ENCODE data around the gene RABGAP1L. TPM values are rescaled to one million over a fixed set of nuclear protein-coding genes. Genes with fewer than 3 reads are reported as not detected.

Gene RABGAP1L
- total and polyA plus RNA-seq, 4 donors: 4.8 to 53.5 (median 18.8) TPM

GRCh38 chr1:174829990-174830389 lies 670.7 kb downstream of the RABGAP1L start:
- H3K9ac ChIP-seq (ENCODE audit: low read depth in 1 of 2, low read length in 2 of 2): no peak overlapping the region

GRCh38 chr1:174836543-174836942 lies 677.2 kb downstream of the RABGAP1L start:
- Histone ChIP-seq H3K27me3 (ENCODE audit: control insufficient read depth in 4 of 4, insufficient read depth in 4 of 4, low read length in 3 of 4) (no peaks in the 10 kb centered on the region), H3K9me3 (ENCODE audit: control insufficient read depth in 4 of 4, low read length in 3 of 4) (no peaks in the 10 kb centered on the region), H3K9ac (ENCODE audit: low read depth in 1 of 2, low read length in 2 of 2) (no peak overlapping the region), H3K27ac (ENCODE audit: low read depth in 1 of 2, low read length in 2 of 2) (no peak overlapping the region), H3K4me3 (ENCODE audit: low read depth in 1 of 3, low read length in 3 of 3) (no peak overlapping the region), H3K36me3 (ENCODE audit: control insufficient read depth in 4 of 4, insufficient read depth in 3 of 4, low read depth in 1 of 4, low read length in 3 of 4) (no peaks in the 10 kb centered on the region), H3K4me1 (ENCODE audit: control insufficient read depth in 4 of 4, insufficient read depth in 4 of 4, low read length in 3 of 4) (no peaks in the 10 kb centered on the region)
- TF ChIP-seq, protein P1, sequence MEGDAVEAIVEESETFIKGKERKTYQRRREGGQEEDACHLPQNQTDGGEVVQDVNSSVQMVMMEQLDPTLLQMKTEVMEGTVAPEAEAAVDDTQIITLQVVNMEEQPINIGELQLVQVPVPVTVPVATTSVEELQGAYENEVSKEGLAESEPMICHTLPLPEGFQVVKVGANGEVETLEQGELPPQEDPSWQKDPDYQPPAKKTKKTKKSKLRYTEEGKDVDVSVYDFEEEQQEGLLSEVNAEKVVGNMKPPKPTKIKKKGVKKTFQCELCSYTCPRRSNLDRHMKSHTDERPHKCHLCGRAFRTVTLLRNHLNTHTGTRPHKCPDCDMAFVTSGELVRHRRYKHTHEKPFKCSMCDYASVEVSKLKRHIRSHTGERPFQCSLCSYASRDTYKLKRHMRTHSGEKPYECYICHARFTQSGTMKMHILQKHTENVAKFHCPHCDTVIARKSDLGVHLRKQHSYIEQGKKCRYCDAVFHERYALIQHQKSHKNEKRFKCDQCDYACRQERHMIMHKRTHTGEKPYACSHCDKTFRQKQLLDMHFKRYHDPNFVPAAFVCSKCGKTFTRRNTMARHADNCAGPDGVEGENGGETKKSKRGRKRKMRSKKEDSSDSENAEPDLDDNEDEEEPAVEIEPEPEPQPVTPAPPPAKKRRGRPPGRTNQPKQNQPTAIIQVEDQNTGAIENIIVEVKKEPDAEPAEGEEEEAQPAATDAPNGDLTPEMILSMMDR (IDR thresholded peaks at IDR 0.05; ENCODE audit: low read depth, low read length, missing input control): no peak
- TF ChIP-seq FOXA1 (IDR thresholded peaks at IDR 0.05): no peak
- 96% methylated on average over 4 of the region's 4 CpGs for WGBS
- DNase-seq (ENCODE audit: low spot score): no peak

More at GRCh38 chr1:174829990-174830389, 670.7 kb downstream of the RABGAP1L start:
- H3K36me3 ChIP-seq (ENCODE audit: control insufficient read depth in 4 of 4, insufficient read depth in 3 of 4, low read depth in 1 of 4, low read length in 3 of 4): peaks cover 0 to 2% (median 0%) of the 10 kb centered on the region in 4 donors
- H3K4me1 ChIP-seq (ENCODE audit: control insufficient read depth in 4 of 4, insufficient read depth in 4 of 4, low read length in 3 of 4): no peaks in the 10 kb centered on the region
- no peak overlapping the region for H3K4me3 ChIP-seq (ENCODE audit: low read depth in 1 of 3, low read length in 3 of 3)
- DNase-seq (ENCODE audit: low spot score): no peak
- WGBS: 97% methylated on average over 1 of the region's 1 CpG
- H3K9me3 ChIP-seq (ENCODE audit: control insufficient read depth in 4 of 4, low read length in 3 of 4): no peaks in the 10 kb centered on the region
- no peak for TF ChIP-seq HNF4G (IDR thresholded peaks at IDR 0.05)
- no peak overlapping the region for H3K27ac ChIP-seq (ENCODE audit: low read depth in 1 of 2, low read length in 2 of 2)
- no peaks in the 10 kb centered on the region for H3K27me3 ChIP-seq (ENCODE audit: control insufficient read depth in 4 of 4, insufficient read depth in 4 of 4, low read length in 3 of 4)

- no peaks in the 10 kb centered on the region for H3K9me3 ChIP-seq (ENCODE audit: control insufficient read depth in 4 of 4, low read length in 3 of 4)
- H3K4me1 ChIP-seq (ENCODE audit: control insufficient read depth in 4 of 4, insufficient read depth in 4 of 4, low read length in 3 of 4): no peaks in the 10 kb centered on the region
- no peak overlapping the region for H3K9ac ChIP-seq (ENCODE audit: low read depth in 1 of 2, low read length in 2 of 2)
- H3K4me3 ChIP-seq (ENCODE audit: low read depth in 1 of 3, low read length in 3 of 3): no peak overlapping the region
- no peaks in the 10 kb centered on the region for H3K27me3 ChIP-seq (ENCODE audit: control insufficient read depth in 4 of 4, insufficient read depth in 4 of 4, low read length in 3 of 4)
- H3K27ac ChIP-seq (ENCODE audit: low read depth in 1 of 2, low read length in 2 of 2): no peak overlapping the region
- H3K36me3 ChIP-seq (ENCODE audit: control insufficient read depth in 4 of 4, insufficient read depth in 3 of 4, low read depth in 1 of 4, low read length in 3 of 4): no peaks in the 10 kb centered on the region
- DNase-seq (ENCODE audit: low spot score): no peak
- TF ChIP-seq FOXA2 (IDR thresholded peaks at IDR 0.05): no peak
- TF ChIP-seq GABPA (IDR thresholded peaks at IDR 0.05 in 1 of 2, conservative IDR thresholded peaks at IDR 0.05 in 1 of 2): no peak
- no peak for TF ChIP-seq HNF4A (conservative IDR thresholded peaks at IDR 0.05)
- TF ChIP-seq, protein P2, sequence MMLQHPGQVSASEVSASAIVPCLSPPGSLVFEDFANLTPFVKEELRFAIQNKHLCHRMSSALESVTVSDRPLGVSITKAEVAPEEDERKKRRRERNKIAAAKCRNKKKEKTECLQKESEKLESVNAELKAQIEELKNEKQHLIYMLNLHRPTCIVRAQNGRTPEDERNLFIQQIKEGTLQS (IDR thresholded peaks at IDR 0.05): no peak
- no peak for TF ChIP-seq SP1 (IDR thresholded peaks at IDR 0.05)
- TF ChIP-seq NR2F2 (IDR thresholded peaks at IDR 0.05): no peak
- TF ChIP-seq RAD21 (IDR thresholded peaks at IDR 0.05): no peak
- no peak for TF ChIP-seq TAF1 (conservative IDR thresholded peaks at IDR 0.05)
- TF ChIP-seq YY1 (IDR thresholded peaks at IDR 0.05): no peak
- TF ChIP-seq REST (IDR thresholded peaks at IDR 0.05): no peak
- TF ChIP-seq EGR1 (IDR thresholded peaks at IDR 0.05; ENCODE audit: low read depth in 2 of 2): no peak
- TF ChIP-seq HNF4G (IDR thresholded peaks at IDR 0.05): no peak
- TF ChIP-seq, protein P3, sequence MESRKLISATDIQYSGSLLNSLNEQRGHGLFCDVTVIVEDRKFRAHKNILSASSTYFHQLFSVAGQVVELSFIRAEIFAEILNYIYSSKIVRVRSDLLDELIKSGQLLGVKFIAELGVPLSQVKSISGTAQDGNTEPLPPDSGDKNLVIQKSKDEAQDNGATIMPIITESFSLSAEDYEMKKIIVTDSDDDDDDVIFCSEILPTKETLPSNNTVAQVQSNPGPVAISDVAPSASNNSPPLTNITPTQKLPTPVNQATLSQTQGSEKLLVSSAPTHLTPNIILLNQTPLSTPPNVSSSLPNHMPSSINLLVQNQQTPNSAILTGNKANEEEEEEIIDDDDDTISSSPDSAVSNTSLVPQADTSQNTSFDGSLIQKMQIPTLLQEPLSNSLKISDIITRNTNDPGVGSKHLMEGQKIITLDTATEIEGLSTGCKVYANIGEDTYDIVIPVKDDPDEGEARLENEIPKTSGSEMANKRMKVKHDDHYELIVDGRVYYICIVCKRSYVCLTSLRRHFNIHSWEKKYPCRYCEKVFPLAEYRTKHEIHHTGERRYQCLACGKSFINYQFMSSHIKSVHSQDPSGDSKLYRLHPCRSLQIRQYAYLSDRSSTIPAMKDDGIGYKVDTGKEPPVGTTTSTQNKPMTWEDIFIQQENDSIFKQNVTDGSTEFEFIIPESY (IDR thresholded peaks at IDR 0.05): no peak
- no peak for TF ChIP-seq FOXA1 (IDR thresholded peaks at IDR 0.05)
These were observed 678.1 kb downstream of the RABGAP1L start for GRCh38 chr1:174837386-174837785.

All from liver (tissue), 9 donors.